Endothelial cell of umbilical vein (primary cell): ENCODE results near the gene BARD1. TPM values are rescaled to one million over a fixed set of nuclear protein-coding genes. Genes with fewer than 3 reads are reported as not detected.

Source experiments
- BruUV-seq: library from RNA; stranded (reverse); fragments of 400-500 nt; replicated peaks from 2 replicates; lab custom pipeline; 2021; lab: Mats Ljungman, UMichigan
- CTCF ChIA-PET: fragments of 300-600, 350-600 bp; sonication (Branson Sonifier 250); formaldehyde crosslinking; loops from one replicate; lab custom pipeline; 2021; ENCODE audit warnings: antibody characterized with exemption, inconsistent platforms; lab: Charles Lee
- POLR2A ChIA-PET: fragments of 300-600, 350-600 bp; sonication (Branson Sonifier 250); formaldehyde crosslinking; loops from one replicate; lab custom pipeline; 2021; ENCODE audit warnings: antibody characterized with exemption, inconsistent platforms; lab: Charles Lee
- DNase-seq: peaks from one replicate; pipeline ENCODE4 v3.0.0-alpha.2; 2011; ENCODE audit warnings: low read depth, low spot score
- FAIRE-seq: peaks from 2 replicates; lab custom pipeline; 2011; peaks lifted over from hg19 to GRCh38; lab: Jason Lieb, UNC
- H2AFZ ChIP-seq: 2 replicates; pipeline ENCODE4 v1.6.0; 2012; ENCODE audit warnings: low read depth, low read length, control low read depth, inconsistent platforms
- H3K27ac ChIP-seq: 2 replicates; pipeline ENCODE4 v1.5.1; 2011; ENCODE audit warnings: low read depth, mild to moderate bottlenecking, control low read depth, low read length, moderate library complexity; ENCODE audit not compliant: insufficient read depth
- H3K27me3 ChIP-seq, 2 experiments: 2 replicates each; pipeline versions ENCODE4 v1.6.0 to v1.6.1; 2011; ENCODE audit warnings: low read length in 2 of 2, mixed read lengths in 1 of 2; ENCODE audit not compliant: control insufficient read depth in 2 of 2, insufficient read depth in 2 of 2
- H3K36me3 ChIP-seq, 2 experiments: 2 replicates in 1 of 2; 3 replicates in 1 of 2; pipeline ENCODE4 v1.5.1; 2011; ENCODE audit warnings: low read length in 2 of 2, mild to moderate bottlenecking in 1 of 2, moderate library complexity in 1 of 2; ENCODE audit not compliant: control insufficient read depth in 2 of 2, insufficient read depth in 2 of 2; ENCODE audit errors: extremely low read depth in 1 of 2
- H3K4me1 ChIP-seq: 3 replicates; pipeline ENCODE4 v1.5.1; 2011; ENCODE audit warnings: mild to moderate bottlenecking, low read length; ENCODE audit not compliant: control insufficient read depth, insufficient read depth; ENCODE audit errors: extremely low read depth
- H3K4me2 ChIP-seq: 2 replicates; pipeline ENCODE4 v1.6.1; 2011; ENCODE audit warnings: low read length, control low read depth, mixed read lengths; ENCODE audit not compliant: insufficient read depth
- H3K4me3 ChIP-seq, 3 experiments: fragments of 200-600 bp in 1 of 3; sonication (generic), shearing (Covaris generic) in 1 of 3; replicated peaks in 1 of 3; 2 replicates each; pipeline ENCODE4 v1.5.1; 2011 to 2016; ENCODE audit warnings: control low read depth in 3 of 3, low read length in 3 of 3, mild to moderate bottlenecking in 2 of 3, inconsistent platforms in 1 of 3, low read depth in 1 of 3, moderate library complexity in 1 of 3; ENCODE audit not compliant: insufficient read depth in 1 of 3
- H3K79me2 ChIP-seq: 2 replicates; pipeline ENCODE4 v1.6.0; 2012; ENCODE audit warnings: low read length, inconsistent platforms; ENCODE audit not compliant: control insufficient read depth, insufficient read depth
- H3K9ac ChIP-seq: replicated peaks from 2 replicates; pipeline ENCODE3; 2011; ENCODE audit warnings: low read length, control low read depth; ENCODE audit not compliant: insufficient read depth; ENCODE audit errors: extremely low read depth
- H3K9me1 ChIP-seq: replicated peaks from 3 replicates; pipeline ENCODE4 v1.6.0; 2011; ENCODE audit warnings: mild to moderate bottlenecking, low read length; ENCODE audit not compliant: control insufficient read depth, insufficient read depth; ENCODE audit errors: extremely low read depth
- H3K9me3 ChIP-seq: replicated peaks from 2 replicates; pipeline ENCODE4 v1.5.1; 2012; ENCODE audit warnings: low read length, inconsistent platforms; ENCODE audit not compliant: control insufficient read depth, insufficient read depth
- H4K20me1 ChIP-seq: replicated peaks from 2 replicates; pipeline ENCODE3; 2011; ENCODE audit warnings: mild to moderate bottlenecking, low read length; ENCODE audit not compliant: control insufficient read depth, insufficient read depth; ENCODE audit errors: extremely low read depth
- EZH2 ChIP-seq: IDR thresholded peaks from 2 replicates; pipeline ENCODE4 v1.6.1; 2012; ENCODE audit warnings: borderline replicate concordance, low read depth, mild to moderate bottlenecking, moderate library complexity, low read length, inconsistent platforms; ENCODE audit not compliant: severe bottlenecking
- FOS ChIP-seq: IDR thresholded peaks from 2 replicates; pipeline ENCODE4 v1.6.1; 2011; ENCODE audit warnings: mild to moderate bottlenecking, low read length, moderate library complexity, borderline replicate concordance; ENCODE audit not compliant: insufficient read depth
- GATA2 ChIP-seq: IDR thresholded peaks from 2 replicates; pipeline ENCODE4 v1.7.0; 2011; ENCODE audit warnings: low read depth, mild to moderate bottlenecking, moderate library complexity, mixed read lengths, low read length; ENCODE audit not compliant: insufficient read length, insufficient read depth
- MYC ChIP-seq: IDR thresholded peaks from one replicate; pipeline ENCODE4 v1.6.1; 2011; ENCODE audit warnings: mild to moderate bottlenecking, low read depth, low read length
- POLR2A ChIP-seq: IDR thresholded peaks from 2 replicates; pipeline ENCODE4 v1.6.1; 2012; ENCODE audit warnings: low read depth, mild to moderate bottlenecking, control low read depth, low read length
- POLR2AphosphoS5 ChIP-seq: IDR thresholded peaks from 2 replicates; pipeline ENCODE4 v1.6.1; 2012; ENCODE audit warnings: low read depth, mild to moderate bottlenecking, control low read depth, low read length, moderate library complexity; ENCODE audit not compliant: insufficient read depth
- dilution Hi-C: fragments of 300-500 bp; cut with MboI; formaldehyde crosslinking; loops from one replicate; pipeline ENCODE4 v1.15.0; 2019; ENCODE audit warnings: low sequenced_read_pairs; ENCODE audit not compliant: extremely low pct_ligation_motif_present
- intact Hi-C: fragments of 100-400 bp; cut with micrococcal nuclease; formaldehyde crosslinking; loops from one replicate; pipeline ENCODE4 v1.10.0; 2022
- polyA plus RNA-seq, 4 experiments: library from polyadenylated mRNA; depleted of rRNA in 3 of 4; stranded (reverse) in 3 of 4; unstranded in 1 of 4; fragments of >200 nt; gene quantifications; 2 replicates each; pipeline versions ENCODE4 v1.2.1 to v1.2.3, GENCODE V29; 2011 to 2012; ENCODE audit warnings: missing spikeins in 1 of 4
- total RNA-seq: library from RNA; stranded (reverse); gene quantifications from 2 replicates; pipeline ENCODE4 v1.2.3, GENCODE V29; 2021
- TF ChIP-seq, protein P1 (sequence below), 2 donors: IDR thresholded peaks; 1 replicate in 1 of 2; 2 replicates in 1 of 2; pipeline ENCODE4 v1.5.1; 2011; ENCODE audit warnings: low read length in 2 of 2, mild to moderate bottlenecking in 2 of 2, moderate library complexity in 2 of 2, control low read depth in 1 of 2, inconsistent platforms in 1 of 2, low read depth in 1 of 2; ENCODE audit not compliant: insufficient read depth in 1 of 2; ENCODE audit errors: extremely low read depth in 1 of 2
- TF ChIP-seq, protein P2 (sequence below): IDR thresholded peaks from 2 replicates; pipeline ENCODE4 v1.6.1; 2011; ENCODE audit not compliant: insufficient read depth, insufficient read length

The BARD1 gene
- total and polyA plus RNA-seq, 2 donors (not counting 3 experiments of a cell fraction or from before 2014, with no cell fraction given), result 9.1 to 14.7 TPM

DNA sequence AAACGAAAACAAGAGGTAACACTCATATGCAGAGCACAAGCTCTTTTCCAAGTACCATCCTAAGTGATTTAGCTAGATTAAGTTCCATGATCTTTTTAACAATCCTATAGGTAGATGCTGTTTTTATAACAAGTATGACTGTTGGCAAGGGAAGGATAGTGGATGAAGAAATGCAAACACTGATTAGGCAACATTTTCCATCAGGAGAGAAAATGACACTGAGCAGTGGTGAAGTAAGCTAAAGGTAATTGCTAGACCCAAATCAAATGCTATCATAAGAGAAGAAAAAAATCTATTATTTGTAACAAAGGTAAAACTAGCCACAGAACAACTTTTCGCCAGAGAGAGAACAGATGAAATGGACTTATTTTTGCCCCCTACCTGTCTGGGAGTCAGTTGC is 34.3 kb upstream of the BARD1 start:
- FAIRE-seq, result no peak

More for the DNA sequence above, 34.3 kb upstream of the BARD1 start:
- intact Hi-C loops (no loop called here), dilution Hi-C loops (no loop called here)
- Histone ChIP-seq H3K27ac (no peak overlapping the region), H4K20me1 (no peaks in the 10 kb centered on the region), H3K4me1 (no peaks in the 10 kb centered on the region), H2AFZ (no peak overlapping the region), H3K4me3 (no peak overlapping the region), H3K79me2 (no peaks in the 10 kb centered on the region), H3K4me2 (no peak overlapping the region), H3K27me3 (no peaks in the 10 kb centered on the region), H3K36me3 (no peaks in the 10 kb centered on the region), H3K9me3 (no peaks in the 10 kb centered on the region), H3K9me1 (no peaks in the 10 kb centered on the region), H3K9ac (no peak overlapping the region)
- no peak for DNase-seq
- CTCF ChIA-PET, result no interaction called here
- POLR2A ChIA-PET, result no interaction called here
- no peak for TF ChIP-seq POLR2AphosphoS5
- TF ChIP-seq EZH2, result no peak
- no peak for TF ChIP-seq GATA2
- TF ChIP-seq MYC, result no peak
- TF ChIP-seq, protein P1, sequence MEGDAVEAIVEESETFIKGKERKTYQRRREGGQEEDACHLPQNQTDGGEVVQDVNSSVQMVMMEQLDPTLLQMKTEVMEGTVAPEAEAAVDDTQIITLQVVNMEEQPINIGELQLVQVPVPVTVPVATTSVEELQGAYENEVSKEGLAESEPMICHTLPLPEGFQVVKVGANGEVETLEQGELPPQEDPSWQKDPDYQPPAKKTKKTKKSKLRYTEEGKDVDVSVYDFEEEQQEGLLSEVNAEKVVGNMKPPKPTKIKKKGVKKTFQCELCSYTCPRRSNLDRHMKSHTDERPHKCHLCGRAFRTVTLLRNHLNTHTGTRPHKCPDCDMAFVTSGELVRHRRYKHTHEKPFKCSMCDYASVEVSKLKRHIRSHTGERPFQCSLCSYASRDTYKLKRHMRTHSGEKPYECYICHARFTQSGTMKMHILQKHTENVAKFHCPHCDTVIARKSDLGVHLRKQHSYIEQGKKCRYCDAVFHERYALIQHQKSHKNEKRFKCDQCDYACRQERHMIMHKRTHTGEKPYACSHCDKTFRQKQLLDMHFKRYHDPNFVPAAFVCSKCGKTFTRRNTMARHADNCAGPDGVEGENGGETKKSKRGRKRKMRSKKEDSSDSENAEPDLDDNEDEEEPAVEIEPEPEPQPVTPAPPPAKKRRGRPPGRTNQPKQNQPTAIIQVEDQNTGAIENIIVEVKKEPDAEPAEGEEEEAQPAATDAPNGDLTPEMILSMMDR (IDR thresholded peaks at IDR 0.05; ENCODE audit: extremely low read depth in 1 of 2, insufficient read depth in 1 of 2, low read depth in 1 of 2, low read length in 2 of 2), result no peak
- no peak for TF ChIP-seq POLR2A
- TF ChIP-seq, protein P2, sequence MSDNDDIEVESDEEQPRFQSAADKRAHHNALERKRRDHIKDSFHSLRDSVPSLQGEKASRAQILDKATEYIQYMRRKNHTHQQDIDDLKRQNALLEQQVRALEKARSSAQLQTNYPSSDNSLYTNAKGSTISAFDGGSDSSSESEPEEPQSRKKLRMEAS, result no peak
- no peak for TF ChIP-seq FOS
- no TSS peak for BruUV-seq
